GM19324 (cell line): ENCODE data around the gene ATP13A4.

Source experiments
- ATAC-seq: cut with Tn5 transposase; IDR thresholded peaks from one replicate; pipeline ENCODE4 v1.9.1; 2021; ENCODE audit warnings: mild to moderate bottlenecking, moderate library complexity; ENCODE audit not compliant: unreplicated experiment, low FRiP score

The ATP13A4 gene

GRCh38 chr3:193554811-193555210 is at the start of gene ATP13A4:
Gene ATP13A4, minus strand, starts transcription at chr3:193554895. Its CDS starts 96 bp downstream, at chr3:193554799.
- no peak for ATAC-seq

- no peak for ATAC-seq
Measured at GRCh38 chr3:193599393-193599792, 44.7 kb upstream of the ATP13A4 start.

GRCh38 chr3:193598202-193598601 is 43.5 kb upstream of the ATP13A4 start:
- ATAC-seq, result no peak

- ATAC-seq, result no peak
Measured at GRCh38 chr3:193595939-193596487, 41.3 kb upstream of the ATP13A4 start.

GRCh38 chr3:193594946-193595689 is 40.4 kb upstream of the ATP13A4 start:
- no peak for ATAC-seq

GRCh38 chr3:193593668-193594030 is 39.0 kb upstream of the ATP13A4 start:
- ATAC-seq, result no peak

- peak; percentile 98 for ATAC-seq
Measured at GRCh38 chr3:193592841-193593667, 38.4 kb upstream of the ATP13A4 start, which contains the start of gene OPA1. Gene OPA1, plus strand, starts transcription at chr3:193593208. Its CDS starts 170 bp downstream, at chr3:193593378.

- ATAC-seq, result no peak
Measured at GRCh38 chr3:193590088-193590856, 35.6 kb upstream of the ATP13A4 start.

- ATAC-seq, result no peak
Measured at GRCh38 chr3:193589616-193590015, 34.9 kb upstream of the ATP13A4 start.

- ATAC-seq, result no peak
Measured at GRCh38 chr3:193589129-193589528, 34.4 kb upstream of the ATP13A4 start.

GRCh38 chr3:193586526-193586925 is 31.8 kb upstream of the ATP13A4 start:
- no peak for ATAC-seq

GRCh38 chr3:193585530-193585929 is 30.8 kb upstream of the ATP13A4 start:
- no peak for ATAC-seq

- ATAC-seq, result no peak
Measured at GRCh38 chr3:193574488-193575070, 19.9 kb upstream of the ATP13A4 start.

GRCh38 chr3:193573403-193574191 is 18.9 kb upstream of the ATP13A4 start:
- ATAC-seq, result no peak

GRCh38 chr3:193572426-193572908 is 17.8 kb upstream of the ATP13A4 start:
- ATAC-seq, result no peak

- no peak for ATAC-seq
Measured at GRCh38 chr3:193569119-193569518, 14.4 kb upstream of the ATP13A4 start.

- ATAC-seq, result no peak
Measured at GRCh38 chr3:193564012-193564411, 9.3 kb upstream of the ATP13A4 start.

GRCh38 chr3:193563426-193563825 is 8.7 kb upstream of the ATP13A4 start:
- ATAC-seq, result no peak

GRCh38 chr3:193560870-193561269 is 6.2 kb upstream of the ATP13A4 start:
- no peak for ATAC-seq
